Mucosa of rectum (tissue), 2 donors: Measurements from ENCODE around the gene BCKDHA.
A peak's percentile ranks its signal among the peaks of the same experiment; 100 is the strongest.

Experiments
- H3K27ac ChIP-seq, 2 donors: one replicate each; pipeline ENCODE4 v1.7.0; 2013; ENCODE audit warnings: inconsistent platforms in 2 of 2, low read depth in 2 of 2, low read length in 2 of 2
- H3K27me3 ChIP-seq, 2 donors: one replicate each; pipeline ENCODE4 v1.7.0; 2013; ENCODE audit warnings: low read length in 2 of 2; ENCODE audit not compliant: control insufficient read depth in 2 of 2, insufficient read depth in 2 of 2
- H3K36me3 ChIP-seq, 2 donors: one replicate each; pipeline ENCODE4 v1.7.0; 2013; ENCODE audit warnings: low read length in 2 of 2; ENCODE audit not compliant: control insufficient read depth in 2 of 2, insufficient read depth in 2 of 2
- H3K4me1 ChIP-seq, 2 donors: one replicate each; pipeline ENCODE4 v1.7.0; 2013; ENCODE audit warnings: low read length in 2 of 2, mild to moderate bottlenecking in 1 of 2; ENCODE audit not compliant: control insufficient read depth in 2 of 2, insufficient read depth in 2 of 2
- H3K4me3 ChIP-seq, 2 donors: one replicate each; pipeline ENCODE4 v1.7.0; 2013; ENCODE audit warnings: low read length in 2 of 2
- H3K9ac ChIP-seq, 2 donors: one replicate each; pipeline ENCODE4 v1.7.0; 2013; ENCODE audit warnings: low read length in 2 of 2, low read depth in 1 of 2, mild to moderate bottlenecking in 1 of 2
- H3K9me3 ChIP-seq, 2 donors: one replicate each; pipeline ENCODE4 v1.7.0; 2013; ENCODE audit warnings: low read length in 2 of 2; ENCODE audit not compliant: control insufficient read depth in 2 of 2
- donor health status: healthy.
- donor health status: Normal muscosa, but diverticular disease.

The BCKDHA gene

DNA sequence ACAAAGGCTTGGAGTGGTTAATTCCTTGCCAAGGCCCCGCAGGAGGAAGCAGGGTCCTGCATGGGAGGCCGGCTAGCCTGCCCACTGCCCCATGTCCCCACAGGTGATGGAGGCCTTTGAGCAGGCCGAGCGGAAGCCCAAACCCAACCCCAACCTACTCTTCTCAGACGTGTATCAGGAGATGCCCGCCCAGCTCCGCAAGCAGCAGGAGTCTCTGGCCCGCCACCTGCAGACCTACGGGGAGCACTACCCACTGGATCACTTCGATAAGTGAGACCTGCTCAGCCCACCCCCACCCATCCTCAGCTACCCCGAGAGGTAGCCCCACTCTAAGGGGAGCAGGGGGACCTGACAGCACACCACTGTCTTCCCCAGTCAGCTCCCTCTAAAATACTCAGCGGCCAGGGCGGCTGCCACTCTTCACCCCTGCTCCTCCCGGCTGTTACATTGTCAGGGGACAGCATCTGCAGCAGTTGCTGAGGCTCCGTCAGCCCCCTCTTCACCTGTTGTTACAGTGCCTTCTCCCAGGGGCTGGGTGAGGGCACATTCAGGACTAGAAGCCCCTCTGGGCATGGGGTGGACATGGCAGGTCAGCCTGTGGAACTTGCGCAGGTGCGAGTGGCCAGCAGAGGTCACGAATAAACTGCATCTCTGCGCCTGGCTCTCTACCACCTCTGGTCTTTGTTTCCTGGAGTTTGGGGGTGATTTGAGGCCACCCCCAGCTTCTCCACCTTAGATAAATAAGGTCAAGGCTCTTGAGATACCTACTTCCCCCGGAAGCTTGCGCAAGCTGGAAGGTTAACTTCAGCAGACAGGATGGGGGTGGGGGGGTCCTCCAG, 26.9 kb downstream of the BCKDHA start:
- H3K9me3 ChIP-seq = no peaks in the 10 kb centered on the region
- H3K9ac ChIP-seq = peak overlapping the region in 1 of 2 donors; percentile 99
- H3K27ac ChIP-seq = peak overlapping the region; percentile 16 to 94
- H3K4me3 ChIP-seq = peak overlapping the region; percentile 44 to 90
- H3K27me3 ChIP-seq = no peaks in the 10 kb centered on the region
- H3K36me3 ChIP-seq = peaks cover 38 to 48% of the 10 kb centered on the region in 2 donors
- peaks cover 54 to 64% of the 10 kb centered on the region in 2 donors for H3K4me1 ChIP-seq

DNA sequence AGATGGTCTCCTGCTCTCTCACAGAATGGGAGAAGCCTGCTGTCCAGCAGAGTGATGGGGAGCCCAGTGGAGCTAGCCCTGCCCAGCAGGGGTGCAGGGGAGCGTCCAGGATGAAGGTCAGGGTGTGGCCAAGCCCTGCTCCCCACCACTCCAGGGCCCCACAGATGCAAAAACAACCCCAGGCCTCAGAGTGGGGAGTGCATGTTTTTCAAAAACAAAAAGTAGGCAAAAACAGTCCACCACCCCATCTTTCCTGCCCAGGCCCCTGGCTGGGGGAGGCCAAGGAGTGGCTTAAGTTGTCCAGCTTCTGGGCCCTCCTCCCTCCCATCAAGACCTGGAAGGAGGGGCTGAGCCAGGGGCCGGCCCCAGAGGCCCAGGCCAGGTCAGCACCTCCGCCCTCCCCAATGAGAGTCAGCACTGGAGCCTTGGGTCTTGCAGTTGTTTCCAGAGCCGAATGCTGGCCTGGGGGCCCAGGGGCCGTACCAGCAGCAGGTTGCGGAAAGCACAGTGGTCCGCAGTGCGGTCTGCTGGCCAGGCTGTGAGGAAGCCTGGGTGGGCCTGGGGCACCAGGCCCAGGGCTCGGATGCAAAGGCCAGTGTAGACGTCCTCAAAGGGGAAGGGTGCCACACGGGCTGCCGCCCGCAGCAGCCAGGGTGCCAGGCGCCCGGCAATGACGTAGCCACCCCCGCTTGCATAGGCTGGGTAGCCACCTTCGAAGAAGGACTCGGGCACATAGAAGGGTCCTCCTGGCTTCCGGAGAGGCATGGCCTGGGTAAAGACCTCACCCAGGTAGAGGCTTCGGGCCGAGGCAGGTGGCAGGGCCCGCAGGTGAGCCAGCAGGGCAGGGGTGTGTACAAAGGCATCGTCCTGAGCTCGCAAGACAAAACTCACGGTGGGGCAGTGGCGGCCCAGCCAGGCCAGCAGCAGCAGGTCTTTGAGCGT, 27.8 kb downstream of the BCKDHA start:
- H3K27ac ChIP-seq = peak overlapping the region; percentile 90 to 94
- no peaks in the 10 kb centered on the region for H3K9me3 ChIP-seq
- peak overlapping the region; percentile 90 for H3K4me3 ChIP-seq
- H3K9ac ChIP-seq = peak overlapping the region; percentile 93 to 99
- no peaks in the 10 kb centered on the region for H3K27me3 ChIP-seq
- H3K4me1 ChIP-seq = peaks cover 54 to 64% of the 10 kb centered on the region in 2 donors
- H3K36me3 ChIP-seq = peaks cover 35 to 39% of the 10 kb centered on the region in 2 donors

DNA sequence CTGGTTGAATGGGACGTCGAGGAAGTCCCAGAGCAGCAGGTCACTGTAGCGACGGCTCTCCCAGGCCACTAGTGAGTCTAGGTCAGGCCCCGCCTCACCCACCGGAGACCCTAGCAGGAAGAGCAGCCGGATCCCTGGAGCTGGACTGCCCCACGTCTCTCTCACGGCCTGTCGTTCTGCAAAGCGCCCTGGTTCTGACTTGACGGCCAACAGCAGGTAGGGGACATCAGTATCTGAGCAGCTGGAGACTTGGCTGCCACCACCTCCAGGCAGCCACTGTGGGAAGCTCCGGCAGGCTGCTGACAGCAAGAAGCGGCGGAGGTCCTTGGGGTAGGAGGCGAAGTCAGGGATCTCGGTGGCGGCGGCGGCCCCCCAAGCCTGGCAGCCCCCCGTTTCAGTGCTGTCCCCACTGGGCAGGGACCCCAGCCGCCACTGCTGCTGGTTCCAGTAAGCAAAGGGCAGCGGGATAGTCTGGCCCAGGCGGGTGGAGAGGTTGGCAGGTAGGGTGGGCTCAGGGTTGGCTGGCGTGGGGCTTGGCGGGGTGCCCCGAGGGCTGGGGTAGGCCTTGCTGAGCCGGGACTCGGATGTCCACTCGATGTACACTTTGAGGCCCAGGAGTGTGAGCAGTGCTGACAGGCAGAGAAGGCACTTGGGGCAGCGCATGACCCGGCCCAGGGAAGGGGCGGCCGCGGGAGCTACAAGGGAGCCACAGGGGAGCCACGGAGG, 28.7 kb downstream of the BCKDHA start:
- H3K27ac ChIP-seq = peak overlapping the region; percentile 90 to 94
- H3K9ac ChIP-seq = peak overlapping the region; percentile 93 to 99
- no peaks in the 10 kb centered on the region for H3K27me3 ChIP-seq
- peak overlapping the region; percentile 90 for H3K4me3 ChIP-seq
- H3K4me1 ChIP-seq = peaks cover 46 to 55% of the 10 kb centered on the region in 2 donors
- no peaks in the 10 kb centered on the region for H3K9me3 ChIP-seq
- peaks cover 33 to 35% of the 10 kb centered on the region in 2 donors for H3K36me3 ChIP-seq

DNA sequence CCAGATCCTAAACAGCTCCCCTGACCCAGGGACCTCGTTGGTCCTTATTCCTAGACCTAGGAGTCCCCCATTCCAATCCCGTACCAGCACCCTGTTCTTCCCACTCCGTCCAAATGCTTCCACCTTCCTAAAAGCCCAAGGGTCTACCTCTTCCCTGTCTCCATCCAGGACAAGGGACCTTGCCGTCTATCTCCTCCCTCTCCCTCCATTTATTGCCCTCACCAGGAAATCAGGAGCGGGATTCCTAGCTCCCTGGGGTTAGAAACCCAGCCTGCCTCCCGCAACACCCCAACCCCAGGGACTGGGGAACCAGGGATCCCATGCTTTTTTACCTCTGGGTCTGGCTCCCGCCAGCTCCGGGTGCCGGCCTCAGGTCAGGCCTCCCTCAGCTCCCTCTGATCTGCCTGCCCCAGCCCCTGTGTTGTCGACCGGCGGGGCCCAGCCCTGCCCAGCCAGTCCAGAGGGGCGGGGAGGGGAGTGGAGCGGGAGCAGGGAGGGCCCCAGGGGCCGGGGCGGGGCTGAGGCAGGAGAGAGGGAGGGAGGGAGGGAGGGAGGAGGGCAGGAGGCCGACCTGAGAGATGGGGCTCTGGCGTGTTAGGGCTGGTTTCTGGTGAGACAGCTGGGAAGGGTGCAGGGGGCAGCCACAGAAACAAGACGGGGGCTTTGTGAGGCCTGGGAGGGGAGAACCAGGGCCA, 29.5 kb downstream of the BCKDHA start, which contains the start of gene B3GNT8:
Gene B3GNT8, minus strand, starts transcription at position 423 of the 695 bp plus-strand sequence. CDS start 596 bp downstream, outside the sequence.
- H3K4me1 ChIP-seq = peaks cover 40 to 48% of the 10 kb centered on the region in 2 donors
- peak within 1 kb of the TSS; percentile 90 to 94 for H3K27ac ChIP-seq
- H3K9ac ChIP-seq = peak within 1 kb of the TSS; percentile 93 to 99
- H3K27me3 ChIP-seq = no peaks in the 10 kb centered on the region
- H3K9me3 ChIP-seq = no peaks in the 10 kb centered on the region
- H3K36me3 ChIP-seq = peaks cover 33 to 36% of the 10 kb centered on the region in 2 donors
- H3K4me3 ChIP-seq = peak within 1 kb of the TSS; percentile 90

DNA sequence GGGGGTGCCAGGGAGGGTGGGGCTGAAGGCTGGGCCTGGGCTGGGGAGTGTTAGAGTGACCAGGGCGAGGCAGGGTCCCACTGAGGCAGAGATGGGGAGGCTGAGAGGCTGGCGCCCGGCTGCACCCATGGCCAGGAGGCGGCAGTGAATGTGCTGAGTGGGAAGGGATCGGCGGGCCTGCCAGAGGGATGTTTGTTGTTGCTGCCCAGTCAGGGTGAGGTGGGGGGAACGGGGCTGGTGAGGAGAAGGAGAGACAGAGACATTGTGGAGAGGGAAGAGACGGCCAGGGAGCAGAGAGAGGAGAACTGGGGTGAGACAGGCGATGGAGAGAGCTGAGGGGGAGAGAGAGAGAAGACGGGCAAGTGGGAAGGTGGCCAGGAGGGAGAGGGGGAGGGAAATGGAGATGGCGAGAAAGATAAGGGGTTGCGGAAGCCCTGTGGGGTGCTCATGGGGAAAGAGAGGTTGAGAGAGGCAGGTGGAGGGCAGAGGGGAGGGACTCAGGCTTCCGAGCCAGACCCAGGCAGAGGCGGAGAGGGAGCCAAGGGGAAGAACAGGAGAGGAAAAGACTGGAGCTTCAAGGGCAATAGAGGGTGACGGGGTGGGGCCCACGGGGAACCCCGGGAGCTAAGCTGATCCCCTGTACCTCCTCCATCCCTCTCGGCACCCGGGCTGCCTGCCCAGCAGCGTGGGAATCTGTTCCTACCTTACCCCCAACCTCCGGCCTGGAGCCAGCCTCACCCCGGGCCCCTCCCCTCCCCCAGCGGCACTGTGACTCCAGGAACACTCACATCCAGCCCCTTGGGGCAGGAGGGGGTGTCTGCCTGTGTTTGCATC, 30.2 kb downstream of the BCKDHA start:
- Histone ChIP-seq H3K36me3 (peaks cover 33 to 35% of the 10 kb centered on the region in 2 donors), H3K9me3 (no peaks in the 10 kb centered on the region), H3K9ac (peak overlapping the region; percentile 76 to 77), H3K4me3 (peak overlapping the region; percentile 73 to 90), H3K27ac (peak overlapping the region; percentile 90 to 94), H3K27me3 (no peaks in the 10 kb centered on the region), H3K4me1 (peaks cover 34 to 40% of the 10 kb centered on the region in 2 donors)

DNA sequence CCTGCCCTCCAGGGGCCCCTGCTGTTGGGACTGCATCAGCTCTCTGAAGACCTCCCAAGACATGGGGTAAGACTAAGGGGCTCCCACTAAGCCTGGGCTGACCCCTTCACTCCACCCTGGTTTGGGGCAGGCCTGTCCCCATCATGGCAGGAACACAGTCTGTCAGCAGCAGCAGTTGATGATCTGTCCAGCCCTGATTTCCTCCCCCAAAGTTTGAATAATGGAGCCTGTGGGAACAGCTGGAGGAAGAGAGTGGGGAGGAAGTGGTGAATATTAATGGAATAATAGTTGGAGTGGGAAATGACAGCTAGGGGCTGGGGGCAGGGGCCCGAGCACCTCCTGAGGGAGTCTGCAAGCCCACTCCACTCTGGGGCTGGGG, 30.9 kb downstream of the BCKDHA start:
- H3K9ac ChIP-seq = peak overlapping the region in 1 of 2 donors; percentile 77

DNA sequence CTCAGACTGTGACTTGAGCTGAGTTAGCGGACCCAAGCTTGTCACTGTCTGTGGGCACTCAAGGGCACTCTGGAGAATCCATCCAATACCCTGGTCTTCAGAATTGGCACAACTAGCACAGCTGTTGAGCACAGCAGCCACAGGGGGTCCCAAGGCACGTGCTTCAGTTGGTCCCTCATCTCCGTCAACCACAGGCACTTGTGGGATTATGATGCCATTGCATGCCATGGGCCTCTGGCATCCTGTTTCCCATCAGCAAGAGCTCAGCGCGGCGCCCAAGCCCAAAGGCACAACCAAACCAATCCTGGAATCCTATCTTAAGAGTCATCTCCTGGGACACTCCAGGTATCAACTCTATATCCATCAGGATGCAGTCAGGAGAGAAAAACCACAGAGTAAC, 33.3 kb downstream of the BCKDHA start:
- H3K27ac ChIP-seq = no peak overlapping the region

More for the DNA sequence above, 30.9 kb downstream of the BCKDHA start:
- Histone ChIP-seq H3K4me3 (peak overlapping the region; percentile 73 to 90), H3K4me1 (peaks cover 34 to 40% of the 10 kb centered on the region in 2 donors), H3K27ac (peak overlapping the region; percentile 90 to 94), H3K36me3 (peaks cover 35 to 37% of the 10 kb centered on the region in 2 donors), H3K9me3 (no peaks in the 10 kb centered on the region), H3K27me3 (no peaks in the 10 kb centered on the region)

DNA sequence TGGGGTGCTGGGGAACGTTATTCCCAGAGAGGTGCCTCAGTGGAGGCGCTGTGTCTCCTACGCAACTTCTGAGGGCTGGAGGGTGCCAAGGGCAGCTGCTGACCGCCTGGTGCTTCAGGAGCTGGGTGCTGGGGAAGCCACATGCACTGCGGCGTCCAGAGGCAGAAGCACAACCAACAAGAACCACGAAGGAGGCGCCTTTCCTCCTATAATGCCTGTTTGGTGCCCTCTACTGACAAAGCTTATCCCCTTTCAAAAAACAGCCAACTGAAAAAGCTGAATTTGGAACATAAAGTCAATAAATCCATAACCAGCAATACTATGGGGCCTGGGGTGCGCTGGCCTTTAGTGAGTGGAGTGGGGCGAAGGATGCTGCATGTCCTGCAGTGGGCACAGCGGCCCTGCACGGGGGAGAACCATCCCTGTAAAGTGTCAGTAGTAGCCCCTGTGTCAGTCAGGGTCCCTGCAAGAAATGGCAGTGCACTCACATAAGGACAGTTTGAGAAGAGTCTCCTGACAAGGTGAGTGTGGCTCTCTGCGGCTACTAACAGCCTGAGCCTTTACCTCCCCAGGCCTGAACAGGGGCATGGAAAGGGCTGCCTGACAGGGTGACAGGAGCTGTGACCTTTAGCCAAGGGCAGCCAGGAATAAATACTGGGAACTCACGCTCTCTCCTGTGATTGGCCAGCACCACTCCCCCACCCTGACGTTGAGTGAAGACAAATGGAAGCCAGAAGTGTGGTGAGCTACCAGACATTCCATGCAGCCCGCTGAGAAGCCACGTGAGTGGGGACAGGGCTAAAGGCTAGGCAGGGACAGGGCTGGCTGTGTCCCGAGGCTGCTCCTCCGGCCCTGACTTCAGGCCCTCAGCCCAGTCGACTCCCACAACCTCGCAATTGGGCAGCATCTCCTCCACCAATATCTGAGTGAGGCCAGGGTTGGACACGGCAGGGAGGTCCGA, 34.1 kb downstream of the BCKDHA start:
- no peaks in the 10 kb centered on the region for H3K27me3 ChIP-seq
- H3K9ac ChIP-seq = no peak overlapping the region
- peaks cover 14 to 19% of the 10 kb centered on the region in 2 donors for H3K4me1 ChIP-seq
- H3K4me3 ChIP-seq = no peak overlapping the region
- H3K9me3 ChIP-seq = no peaks in the 10 kb centered on the region
- H3K36me3 ChIP-seq = peaks cover 17 to 28% of the 10 kb centered on the region in 2 donors
- no peak overlapping the region for H3K27ac ChIP-seq

More for the DNA sequence above, 33.3 kb downstream of the BCKDHA start:
- Histone ChIP-seq H3K36me3 (peaks cover 20 to 23% of the 10 kb centered on the region in 2 donors), H3K9ac (no peak overlapping the region), H3K4me1 (peaks cover 18 to 19% of the 10 kb centered on the region in 2 donors), H3K9me3 (no peaks in the 10 kb centered on the region), H3K4me3 (no peak overlapping the region), H3K27me3 (no peaks in the 10 kb centered on the region)
